Muscle layer of colon (tissue), 2 donors: ENCODE data around the gene B4GALNT4.
"Not testable (repeated sequence)": the region's sequence is repeated elsewhere in the genome, so short reads cannot be mapped to it uniquely, and the experiment has no call there.

Experiments used
- H3K27ac ChIP-seq: one replicate; pipeline ENCODE4 v1.7.0; 2013; ENCODE audit warnings: low read depth, mild to moderate bottlenecking, low read length, moderate library complexity
- H3K27me3 ChIP-seq, 2 donors: one replicate each; pipeline ENCODE4 v1.7.0; 2013; ENCODE audit warnings: low read length in 2 of 2, mild to moderate bottlenecking in 2 of 2; ENCODE audit not compliant: insufficient read depth in 2 of 2, control insufficient read depth in 1 of 2
- H3K36me3 ChIP-seq: one replicate; pipeline ENCODE4 v1.7.0; 2013; ENCODE audit warnings: mild to moderate bottlenecking, low read length; ENCODE audit not compliant: insufficient read depth
- H3K4me1 ChIP-seq: one replicate; pipeline ENCODE4 v1.7.0; 2013; ENCODE audit warnings: mild to moderate bottlenecking, low read length; ENCODE audit not compliant: insufficient read depth
- H3K4me3 ChIP-seq, 2 donors: one replicate each; pipeline ENCODE4 v1.7.0; 2013; ENCODE audit warnings: low read length in 2 of 2, low read depth in 1 of 2, mild to moderate bottlenecking in 1 of 2, moderate library complexity in 1 of 2
- H3K9ac ChIP-seq: one replicate; pipeline ENCODE4 v1.7.0; 2013; ENCODE audit warnings: low read length
- H3K9me3 ChIP-seq: one replicate; pipeline ENCODE4 v1.7.0; 2013; ENCODE audit warnings: mild to moderate bottlenecking, low read length
- donor health status: abdominal sarcoma.
- donor health status: Adenocarcinoma of cecum.

The B4GALNT4 gene, protein sequence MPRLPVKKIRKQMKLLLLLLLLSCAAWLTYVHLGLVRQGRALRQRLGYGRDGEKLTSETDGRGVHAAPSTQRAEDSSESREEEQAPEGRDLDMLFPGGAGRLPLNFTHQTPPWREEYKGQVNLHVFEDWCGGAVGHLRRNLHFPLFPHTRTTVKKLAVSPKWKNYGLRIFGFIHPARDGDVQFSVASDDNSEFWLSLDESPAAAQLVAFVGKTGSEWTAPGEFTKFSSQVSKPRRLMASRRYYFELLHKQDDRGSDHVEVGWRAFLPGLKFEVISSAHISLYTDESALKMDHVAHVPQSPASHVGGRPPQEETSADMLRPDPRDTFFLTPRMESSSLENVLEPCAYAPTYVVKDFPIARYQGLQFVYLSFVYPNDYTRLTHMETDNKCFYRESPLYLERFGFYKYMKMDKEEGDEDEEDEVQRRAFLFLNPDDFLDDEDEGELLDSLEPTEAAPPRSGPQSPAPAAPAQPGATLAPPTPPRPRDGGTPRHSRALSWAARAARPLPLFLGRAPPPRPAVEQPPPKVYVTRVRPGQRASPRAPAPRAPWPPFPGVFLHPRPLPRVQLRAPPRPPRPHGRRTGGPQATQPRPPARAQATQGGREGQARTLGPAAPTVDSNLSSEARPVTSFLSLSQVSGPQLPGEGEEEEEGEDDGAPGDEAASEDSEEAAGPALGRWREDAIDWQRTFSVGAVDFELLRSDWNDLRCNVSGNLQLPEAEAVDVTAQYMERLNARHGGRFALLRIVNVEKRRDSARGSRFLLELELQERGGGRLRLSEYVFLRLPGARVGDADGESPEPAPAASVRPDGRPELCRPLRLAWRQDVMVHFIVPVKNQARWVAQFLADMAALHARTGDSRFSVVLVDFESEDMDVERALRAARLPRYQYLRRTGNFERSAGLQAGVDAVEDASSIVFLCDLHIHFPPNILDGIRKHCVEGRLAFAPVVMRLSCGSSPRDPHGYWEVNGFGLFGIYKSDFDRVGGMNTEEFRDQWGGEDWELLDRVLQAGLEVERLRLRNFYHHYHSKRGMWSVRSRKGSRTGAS

DNA sequence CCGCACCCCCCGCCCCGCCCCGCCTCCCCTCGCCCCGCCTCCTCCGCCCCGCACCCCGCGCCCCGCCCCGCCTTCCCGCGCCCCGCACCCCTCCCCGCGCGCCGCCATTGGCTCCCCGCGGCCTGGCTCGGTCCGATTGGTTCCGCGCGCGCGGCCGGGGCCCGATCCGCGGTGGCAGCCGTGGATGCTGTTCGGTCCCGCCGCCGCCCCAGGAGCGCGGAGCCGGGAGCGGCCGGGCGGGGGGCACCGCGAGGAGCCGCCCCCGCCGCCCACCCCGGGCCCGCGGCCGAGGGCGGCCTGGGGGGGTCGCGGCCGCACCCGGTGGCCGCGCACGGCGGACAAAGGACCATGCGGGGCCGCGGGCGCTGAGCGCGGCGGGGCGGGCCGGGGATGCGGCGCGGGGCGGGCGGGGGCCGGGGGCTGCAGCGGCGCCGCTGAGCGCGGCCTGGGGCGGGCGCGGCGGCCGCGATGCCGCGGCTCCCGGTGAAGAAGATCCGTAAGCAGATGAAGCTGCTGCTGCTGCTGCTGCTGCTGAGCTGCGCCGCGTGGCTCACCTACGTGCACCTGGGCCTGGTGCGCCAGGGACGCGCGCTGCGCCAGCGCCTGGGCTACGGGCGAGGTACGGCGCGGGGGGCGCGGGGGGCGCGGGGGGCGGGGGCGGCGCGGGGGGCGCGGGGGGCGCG, at the start of gene B4GALNT4:
TSS of gene B4GALNT4 (plus strand) at position 164 of the 683 bp plus-strand sequence. CDS start at position 469, 305 bp downstream.
- Histone ChIP-seq H3K9me3 (no peaks in the 10 kb centered on the region), H3K9ac (no peak within 1 kb of the TSS), H3K4me3 (no peak within 1 kb of the TSS), H3K36me3 (no peaks in the 10 kb centered on the region), H3K27me3 (peaks cover 24 to 54% of the 10 kb centered on the region in 2 donors), H3K27ac (no peak within 1 kb of the TSS), H3K4me1 (no peaks in the 10 kb centered on the region)

DNA sequence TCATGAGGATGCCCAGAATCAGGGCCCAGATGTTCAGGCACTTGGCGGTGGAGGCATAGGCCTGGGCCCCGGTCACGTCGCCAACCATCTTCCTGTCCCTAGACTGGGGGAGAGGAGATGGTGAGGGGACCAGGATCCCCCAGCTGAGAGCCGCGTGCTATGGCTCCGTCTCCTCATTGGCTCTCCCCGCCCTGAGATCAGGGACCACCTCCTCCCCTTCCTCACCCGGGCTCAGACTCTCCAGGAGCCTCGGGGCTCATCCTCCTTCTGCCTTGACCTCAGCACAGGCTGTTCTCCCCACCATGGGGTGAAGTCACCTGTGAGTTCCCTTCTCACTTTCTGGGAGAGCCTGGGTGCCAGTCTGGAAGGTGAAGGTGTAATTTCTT, 49.4 kb upstream of the B4GALNT4 start:
- H3K9ac ChIP-seq: peak overlapping the region; percentile 96
- peak overlapping the region; percentile 76 to 84 for H3K4me3 ChIP-seq
- peaks cover 16% of the 10 kb centered on the region for H3K4me1 ChIP-seq
- peaks cover 13 to 24% of the 10 kb centered on the region in 2 donors for H3K27me3 ChIP-seq
- peak overlapping the region; percentile 96 for H3K27ac ChIP-seq
- not testable (repeated sequence) for H3K36me3 ChIP-seq, H3K9me3 ChIP-seq

DNA sequence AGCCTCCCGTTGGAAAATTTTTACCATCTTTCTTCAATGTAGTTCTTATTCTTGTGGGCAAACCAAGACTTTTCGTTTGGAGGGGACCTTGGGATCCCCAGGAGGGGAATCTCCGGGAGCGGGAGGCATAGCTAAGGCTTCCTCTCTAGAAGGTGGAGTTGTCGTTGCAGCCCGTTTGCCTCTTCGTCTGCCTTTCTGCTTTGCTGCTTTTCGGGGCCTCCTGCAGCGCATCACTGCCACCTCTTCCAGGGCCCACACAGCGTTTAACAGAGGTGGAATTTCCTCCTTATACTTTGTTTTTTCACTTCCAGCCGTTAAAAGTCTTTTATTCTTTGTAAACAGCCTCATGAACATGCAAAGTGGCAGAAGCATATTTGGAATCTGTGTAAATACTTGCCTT, 45.1 kb upstream of the B4GALNT4 start:
- Histone ChIP-seq H3K9me3 (no peaks in the 10 kb centered on the region), H3K9ac (peak overlapping the region; percentile 21), H3K36me3 (no peaks in the 10 kb centered on the region), H3K4me1 (peaks cover 33% of the 10 kb centered on the region), H3K4me3 (no peak overlapping the region), H3K27ac (peak overlapping the region; percentile 73), H3K27me3 (no peaks in the 10 kb centered on the region)

DNA sequence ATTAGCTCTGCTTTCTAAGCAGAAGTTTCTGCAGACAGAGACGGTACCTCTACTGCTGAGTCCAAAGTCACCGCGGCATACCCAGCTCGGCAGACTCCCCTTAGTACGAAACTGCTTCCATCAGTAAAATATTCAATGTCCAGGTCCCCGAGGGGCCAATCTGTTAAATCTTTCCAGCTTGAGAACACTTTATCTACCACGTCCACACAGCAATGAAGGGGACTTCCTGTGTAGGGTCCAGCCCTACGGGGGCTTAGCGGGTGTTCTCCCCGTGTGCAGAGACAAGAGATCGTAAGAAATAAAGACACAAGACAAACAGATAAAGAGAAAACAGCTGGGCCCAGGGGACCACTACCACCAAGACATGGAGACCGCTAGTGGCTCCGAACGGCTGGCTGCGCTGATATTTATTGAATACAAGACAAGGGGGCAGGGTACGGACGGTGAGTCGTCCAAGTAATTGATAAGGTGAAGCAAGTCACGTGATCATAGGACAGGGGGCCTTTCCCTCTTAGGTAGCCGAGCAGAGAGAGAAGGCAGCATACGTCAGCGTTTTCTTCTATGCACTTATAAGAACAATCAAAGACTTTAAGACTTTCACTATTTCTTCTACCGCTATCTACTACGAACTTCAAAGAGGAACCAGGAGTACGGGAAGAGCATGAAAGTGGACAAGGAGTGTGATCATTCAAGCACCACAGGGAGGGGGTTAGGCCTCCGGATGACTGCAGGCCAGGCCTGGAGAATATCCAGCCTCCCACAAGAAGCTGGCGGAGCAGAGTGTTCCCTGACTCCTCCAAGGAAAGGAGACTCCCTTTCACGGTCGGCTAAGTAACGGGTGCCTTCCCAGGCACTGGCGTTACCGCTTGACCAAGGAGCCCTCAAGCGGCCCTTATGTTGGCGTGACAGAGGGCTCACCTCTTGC, 44.4 kb upstream of the B4GALNT4 start:
- Histone ChIP-seq H3K4me1 (peaks cover 33% of the 10 kb centered on the region), H3K27ac (peak overlapping the region; percentile 86), H3K4me3 (peak overlapping the region in 1 of 2 donors; percentile 8), H3K9ac (peak overlapping the region; percentile 21)
- H3K9me3 ChIP-seq, H3K27me3 ChIP-seq, H3K36me3 ChIP-seq: not testable (repeated sequence)

DNA sequence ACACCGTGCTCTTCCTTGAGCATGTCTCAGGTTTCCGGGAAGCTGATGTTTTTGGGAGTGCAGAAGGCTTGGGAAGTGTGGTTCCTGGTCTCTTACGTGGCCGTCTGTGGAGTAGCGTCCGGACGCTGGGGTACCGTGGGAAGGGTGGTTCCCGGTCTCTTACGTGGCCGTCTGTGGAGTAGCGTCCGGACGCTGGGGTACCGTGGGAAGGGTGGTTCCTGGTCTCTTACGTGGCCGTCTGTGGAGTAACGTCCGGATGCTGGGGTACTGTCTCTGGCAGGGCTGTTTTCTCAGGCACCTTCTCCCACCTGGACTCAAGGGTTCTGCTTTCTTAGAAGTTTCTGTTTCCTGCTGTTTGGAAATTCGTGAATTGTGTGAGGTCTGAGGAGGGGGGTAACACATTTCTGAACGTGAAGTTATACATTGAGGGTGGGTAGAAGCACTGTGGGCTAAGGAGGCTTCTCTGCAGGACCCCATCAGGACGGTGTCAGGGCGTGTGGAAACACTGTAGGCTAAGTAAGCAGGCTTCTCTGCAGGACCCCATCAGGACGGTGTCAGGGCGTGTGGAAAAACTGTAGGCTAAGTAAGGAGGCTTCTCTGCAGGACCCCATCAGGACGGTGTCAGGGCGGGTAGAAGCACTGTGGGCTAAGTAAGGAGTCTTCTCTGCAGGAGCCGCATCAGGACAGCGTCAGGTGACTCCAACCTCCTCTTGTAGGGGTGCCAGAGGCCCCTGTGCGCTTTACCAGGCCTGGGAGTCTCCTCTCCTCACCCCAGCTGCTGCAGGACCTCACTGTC, 43.3 kb upstream of the B4GALNT4 start:
- Histone ChIP-seq H3K27ac (peak overlapping the region; percentile 86), H3K36me3 (no peaks in the 10 kb centered on the region), H3K27me3 (no peaks in the 10 kb centered on the region), H3K9ac (peak overlapping the region; percentile 55), H3K4me3 (peak overlapping the region in 1 of 2 donors; percentile 11), H3K4me1 (peaks cover 33% of the 10 kb centered on the region), H3K9me3 (no peaks in the 10 kb centered on the region)

DNA sequence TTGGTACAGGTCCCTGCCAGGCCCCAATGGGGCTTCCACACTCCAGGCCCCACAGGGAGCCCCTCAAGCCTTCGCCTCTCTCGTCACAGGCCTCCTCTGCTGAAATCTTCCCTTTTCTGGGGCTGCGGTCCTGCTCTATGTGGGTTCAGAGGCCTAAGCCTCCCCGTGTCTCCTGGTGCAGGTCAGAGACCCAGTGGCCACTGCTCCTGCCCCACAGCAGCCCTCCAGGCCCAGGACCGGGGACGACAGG, 42.8 kb upstream of the B4GALNT4 start:
- Histone ChIP-seq H3K4me3 (no peak overlapping the region), H3K9ac (peak overlapping the region; percentile 55), H3K27ac (peak overlapping the region; percentile 86), H3K27me3 (no peaks in the 10 kb centered on the region), H3K4me1 (peaks cover 33% of the 10 kb centered on the region), H3K9me3 (no peaks in the 10 kb centered on the region), H3K36me3 (no peaks in the 10 kb centered on the region)

DNA sequence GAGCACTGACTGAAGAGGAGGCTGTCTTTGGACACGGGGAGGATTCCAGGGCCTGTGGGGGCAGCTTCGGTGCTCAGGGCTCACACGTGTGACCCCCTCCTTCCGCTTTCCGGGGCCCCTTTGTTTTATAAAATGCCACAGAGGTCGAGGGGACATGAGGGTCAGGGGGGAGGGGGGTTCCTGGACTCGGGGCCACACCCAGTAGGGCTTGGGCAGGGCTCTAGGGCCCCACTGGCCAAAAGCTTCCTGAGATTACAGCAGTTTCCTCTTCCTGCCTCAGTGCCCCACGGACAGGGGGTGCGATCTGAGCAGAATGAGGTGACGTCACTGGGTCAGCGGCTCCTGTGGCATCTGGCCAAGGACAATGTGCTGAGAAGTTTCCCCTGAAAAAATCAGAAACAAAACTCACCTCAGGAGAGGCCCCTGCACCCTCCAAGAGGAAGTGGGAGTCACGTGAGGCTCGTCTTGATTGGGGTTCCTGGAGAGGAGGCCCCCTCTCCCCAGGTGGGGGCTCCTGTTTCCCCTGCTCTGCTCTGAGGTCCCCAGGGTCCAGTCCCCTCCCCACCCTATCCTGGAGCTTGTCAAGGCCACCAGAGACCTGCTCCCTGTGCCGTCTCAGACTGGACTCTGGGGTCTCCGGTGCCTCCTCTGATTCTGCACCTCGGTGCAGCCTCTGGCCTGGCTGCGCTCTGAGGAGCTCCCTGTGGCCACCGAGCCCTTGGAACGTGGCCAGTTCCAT, 42.3 kb upstream of the B4GALNT4 start:
- Histone ChIP-seq H3K36me3 (no peaks in the 10 kb centered on the region), H3K4me1 (peaks cover 33% of the 10 kb centered on the region), H3K27ac (peak overlapping the region; percentile 86), H3K9ac (peak overlapping the region; percentile 55), H3K4me3 (no peak overlapping the region), H3K9me3 (no peaks in the 10 kb centered on the region), H3K27me3 (no peaks in the 10 kb centered on the region)

DNA sequence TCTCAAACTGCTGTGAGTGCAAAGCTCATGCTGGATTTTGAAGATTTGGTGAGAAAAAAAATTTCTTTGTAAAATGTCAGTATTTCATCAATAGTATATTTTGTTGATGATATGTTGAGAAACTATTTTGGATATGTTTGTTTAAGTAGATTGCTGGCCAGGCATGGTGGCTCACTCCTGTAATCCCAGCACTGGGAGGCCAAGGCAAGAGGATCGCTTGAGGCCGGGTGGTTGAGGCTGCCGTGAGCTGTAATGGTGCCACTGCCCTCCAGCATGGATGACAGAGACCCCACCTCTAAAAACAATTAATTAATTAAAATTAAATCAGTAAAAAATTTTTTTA, 41.7 kb upstream of the B4GALNT4 start:
- no peaks in the 10 kb centered on the region for H3K27me3 ChIP-seq
- H3K9me3 ChIP-seq: no peaks in the 10 kb centered on the region
- H3K9ac ChIP-seq: no peak overlapping the region
- peaks cover 33% of the 10 kb centered on the region for H3K4me1 ChIP-seq
- no peak overlapping the region for H3K4me3 ChIP-seq
- no peaks in the 10 kb centered on the region for H3K36me3 ChIP-seq
- peak overlapping the region; percentile 86 for H3K27ac ChIP-seq

DNA sequence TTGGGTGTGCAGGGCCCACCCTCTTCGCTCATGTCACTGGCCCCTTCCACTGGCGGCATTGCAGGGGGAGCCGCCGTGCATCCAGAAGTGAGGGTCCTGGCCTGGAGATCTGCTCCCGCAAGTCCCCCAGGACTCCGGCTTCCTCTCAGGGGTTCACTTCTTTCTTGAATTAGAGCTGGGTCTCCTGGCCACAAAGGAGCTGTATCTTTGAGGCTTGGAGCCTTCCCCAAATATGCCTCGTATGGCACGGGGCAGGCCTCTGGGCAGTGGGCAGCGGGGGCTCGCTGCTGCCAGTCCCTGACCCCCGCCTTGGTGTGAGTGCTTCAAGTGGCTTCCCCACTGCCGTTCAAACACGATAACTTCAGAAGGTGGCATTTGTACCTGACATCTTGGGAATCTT, 41.3 kb upstream of the B4GALNT4 start:
- no peaks in the 10 kb centered on the region for H3K9me3 ChIP-seq
- H3K4me3 ChIP-seq: no peak overlapping the region
- H3K4me1 ChIP-seq: peaks cover 33% of the 10 kb centered on the region
- no peak overlapping the region for H3K9ac ChIP-seq
- no peaks in the 10 kb centered on the region for H3K36me3 ChIP-seq
- H3K27me3 ChIP-seq: no peaks in the 10 kb centered on the region
- no peak overlapping the region for H3K27ac ChIP-seq
